NOMO-1 treated with DMSO at 0.1 percent for 48 hours (cell line): ENCODE data around the gene FRMD8.
"Not testable (repeated sequence)": the region's sequence is repeated elsewhere in the genome, so short reads cannot be mapped to it uniquely, and the experiment has no call there.

Source experiments
- DNase-seq: peaks from one replicate; lab custom pipeline; 2025; ENCODE audit not compliant: unreplicated experiment; lab: John Stamatoyannopoulos, UW

Gene FRMD8

GRCh38 chr11:65413077-65413664 is 26.7 kb downstream of the FRMD8 start:
- not testable (repeated sequence) for DNase-seq

- DNase-seq: no peak
These were observed 28.5 kb downstream of the FRMD8 start for GRCh38 chr11:65414776-65415498.

GRCh38 chr11:65415499-65416340 is 29.3 kb downstream of the FRMD8 start:
- no peak for DNase-seq

GRCh38 chr11:65416341-65416824 is 29.9 kb downstream of the FRMD8 start:
- DNase-seq: peak; percentile 78

GRCh38 chr11:65416841-65417701 is 30.6 kb downstream of the FRMD8 start:
- DNase-seq: peak; percentile 17

- peak; percentile 38 for DNase-seq
These were observed 31.4 kb downstream of the FRMD8 start for GRCh38 chr11:65417702-65418430.

- DNase-seq: no peak
These were observed 31.9 kb downstream of the FRMD8 start for GRCh38 chr11:65418431-65418680.

GRCh38 chr11:65418681-65419459 is 32.4 kb downstream of the FRMD8 start:
- DNase-seq: peak; percentile 97

- no peak for DNase-seq
These were observed 33.0 kb downstream of the FRMD8 start for GRCh38 chr11:65419460-65419771.

- DNase-seq: peak; percentile 47
These were observed 33.5 kb downstream of the FRMD8 start for GRCh38 chr11:65419772-65420481.

GRCh38 chr11:65420506-65420905 is 34.1 kb downstream of the FRMD8 start:
- DNase-seq: no peak

GRCh38 chr11:65420979-65421793 is 34.7 kb downstream of the FRMD8 start:
- peak; percentile 92 for DNase-seq

- DNase-seq: peak; percentile 90
These were observed 35.6 kb downstream of the FRMD8 start for GRCh38 chr11:65421794-65422632.

- DNase-seq: peak; percentile 84
These were observed 36.4 kb downstream of the FRMD8 start, which contains the start of gene NEAT1 for GRCh38 chr11:65422633-65423515. TSS of gene NEAT1 (plus strand) at chr11:65422798.

GRCh38 chr11:65423516-65424204 is 37.2 kb downstream of the FRMD8 start:
- no peak for DNase-seq
